HCT116 (cell line): ENCODE data around the gene MANSC4. TPM values are rescaled to one million over a fixed set of nuclear protein-coding genes. Genes with fewer than 3 reads are reported as not detected.

Source experiments
- ATAC-seq: fragments of 200-7000 bp; cut with Tn5 transposase; 2 replicates; pipeline ENCODE4 v1.9.1; 2020; ENCODE audit warnings: mild to moderate bottlenecking, moderate library complexity
- BruUV-seq: library from RNA; stranded (reverse); fragments of 400-500 nt; replicated peaks from 2 replicates; lab custom pipeline; 2021; lab: Mats Ljungman, UMichigan
- CTCF ChIA-PET: fragments of 300-600 bp; sonication (Branson Sonifier 250); formaldehyde crosslinking; loops from one replicate; lab custom pipeline; 2021; ENCODE audit warnings: antibody characterized with exemption; lab: Charles Lee
- POLR2A ChIA-PET: fragments of 300-600, 350-600 bp; sonication (Branson Sonifier 250); formaldehyde crosslinking; loops from one replicate; lab custom pipeline; 2021; ENCODE audit warnings: antibody characterized with exemption; lab: Charles Lee
- RAD21 ChIA-PET, 2 experiments: fragments of 300-600 bp; sonication (Branson Sonifier 250); formaldehyde crosslinking; loops; one replicate each; lab custom pipeline; 2023; ENCODE audit warnings: low total read pairs in 2 of 2; ENCODE audit not compliant: uncharacterized antibody in 2 of 2, unreplicated experiment in 2 of 2, low non-redundant PET in 1 of 2; lab: Charles Lee
- DNase-seq: peaks from one replicate; pipeline ENCODE4 v3.0.0-alpha.2; 2010; ENCODE audit warnings: low read depth, low spot score
- H2AFZ ChIP-seq: fragments of 200-600 bp; shearing (Covaris generic), sonication (generic); 2 replicates; pipeline ENCODE4 v1.6.1; 2017; ENCODE audit warnings: low read depth, mixed run types, mixed read lengths, antibody characterized with exemption, low read length; ENCODE audit not compliant: poor library complexity, severe bottlenecking
- H3K27ac ChIP-seq: 2 replicates; pipeline ENCODE4 v1.5.1; 2012; ENCODE audit warnings: low read depth, low read length
- H3K27me3 ChIP-seq: fragments of 200-600 bp; sonication (generic); 2 replicates; pipeline ENCODE4 v1.6.1; 2016; ENCODE audit warnings: mixed run types, low read length, mixed read lengths; ENCODE audit not compliant: insufficient read depth
- H3K36me3 ChIP-seq, 2 experiments: fragments of 200-500 bp in 1 of 2; fragments of 200-600 bp in 1 of 2; sonication (Bioruptor generic) in 1 of 2; sonication (generic) in 1 of 2; 2 replicates each; pipeline versions ENCODE4 v1.5.1 to v1.6.1; 2014 to 2016; ENCODE audit warnings: low read length in 2 of 2, inconsistent platforms in 1 of 2, mixed read lengths in 1 of 2, mixed run types in 1 of 2; ENCODE audit not compliant: insufficient read depth in 2 of 2, control insufficient read depth in 1 of 2
- H3K4me1 ChIP-seq, 2 experiments: fragments of 200-600 bp in 1 of 2; sonication (generic) in 1 of 2; 2 replicates each; pipeline versions ENCODE4 v1.5.1 to v1.6.1; 2012 to 2017; ENCODE audit warnings: low read length in 2 of 2, inconsistent platforms in 1 of 2, mild to moderate bottlenecking in 1 of 2, mixed read lengths in 1 of 2, mixed run types in 1 of 2, moderate library complexity in 1 of 2; ENCODE audit not compliant: insufficient read depth in 2 of 2, control insufficient read depth in 1 of 2
- H3K4me2 ChIP-seq: fragments of 200-600 bp; sonication (generic); 2 replicates; pipeline ENCODE4 v1.6.1; 2017; ENCODE audit warnings: mixed run types, low read length, mixed read lengths
- H3K4me3 ChIP-seq, 2 experiments: fragments of 200-600 bp in 1 of 2; sonication (generic) in 1 of 2; replicated peaks in 1 of 2; 2 replicates each; pipeline ENCODE4 v1.5.1; 2011 to 2016; ENCODE audit warnings: low read length in 2 of 2, control low read depth in 1 of 2, low read depth in 1 of 2, mild to moderate bottlenecking in 1 of 2, mixed read lengths in 1 of 2, mixed run types in 1 of 2
- H3K79me2 ChIP-seq: fragments of 200-600 bp; sonication (generic); 2 replicates; pipeline ENCODE4 v1.6.1; 2017; ENCODE audit warnings: mild to moderate bottlenecking, mixed run types, low read length, moderate library complexity, mixed read lengths; ENCODE audit not compliant: insufficient read depth
- H3K9ac ChIP-seq: fragments of 200-600 bp; sonication (generic); 2 replicates; pipeline ENCODE4 v1.6.1; 2016; ENCODE audit warnings: low read length, mixed read lengths
- H3K9me2 ChIP-seq: fragments of 200-600 bp; sonication (generic), shearing (Covaris generic); 2 replicates; pipeline ENCODE4 v1.6.1; 2017; ENCODE audit warnings: mixed run types, mild to moderate bottlenecking, moderate library complexity; ENCODE audit not compliant: insufficient read depth
- H3K9me3 ChIP-seq, 2 experiments: fragments of 200-500 bp in 1 of 2; fragments of 200-600 bp in 1 of 2; sonication (Bioruptor generic) in 1 of 2; sonication (generic) in 1 of 2; 2 replicates each; pipeline ENCODE4 v1.6.1; 2014 to 2017; ENCODE audit warnings: low read length in 2 of 2, mixed read lengths in 2 of 2, inconsistent platforms in 1 of 2, low read depth in 1 of 2, mild to moderate bottlenecking in 1 of 2, mixed run types in 1 of 2, moderate library complexity in 1 of 2; ENCODE audit not compliant: control insufficient read depth in 1 of 2, insufficient read depth in 1 of 2
- H4K20me1 ChIP-seq: fragments of 200-600 bp; sonication (generic), shearing (Covaris generic); 2 replicates; pipeline ENCODE4 v1.6.1; 2017; ENCODE audit warnings: mixed run types, mild to moderate bottlenecking, moderate library complexity; ENCODE audit not compliant: insufficient read depth
- EGR1 ChIP-seq: IDR thresholded peaks from 2 replicates; pipeline ENCODE4 v1.6.1; 2012; ENCODE audit warnings: low read depth
- EZH2 ChIP-seq: fragments of 200-600 bp; sonication (generic); IDR thresholded peaks from 2 replicates; pipeline ENCODE4 v1.6.1; 2017; ENCODE audit warnings: antibody characterized with exemption, mixed run types
- JUND ChIP-seq: IDR thresholded peaks from 2 replicates; pipeline ENCODE4 v1.6.1; 2012
- MAX ChIP-seq: IDR thresholded peaks from 2 replicates; pipeline ENCODE4 v1.6.1; 2012
- SIN3A ChIP-seq: IDR thresholded peaks from 2 replicates; pipeline ENCODE4 v1.6.1; 2012; ENCODE audit warnings: low read depth
- SP1 ChIP-seq: IDR thresholded peaks from 2 replicates; pipeline ENCODE4 v1.6.1; 2012; ENCODE audit warnings: low read depth
- intact Hi-C: fragments of 100-400 bp; cut with micrococcal nuclease; formaldehyde crosslinking; loops from 2 replicates; pipeline ENCODE4 v1.10.0; 2022
- total RNA-seq: library from RNA; stranded (reverse); gene quantifications from one replicate; pipeline ENCODE4 v1.2.1, GENCODE V29; 2021; ENCODE audit not compliant: unreplicated experiment

Gene MANSC4
- total RNA-seq, 1 experiment from 2014 or later, result not detected

GRCh38 chr12:27790179-27790578, 10.1 kb upstream of the MANSC4 start:
- Histone ChIP-seq H3K9me3 (no peaks in the 10 kb centered on the region), H3K4me1 (no peaks in the 10 kb centered on the region), H2AFZ (no peak overlapping the region), H3K79me2 (peaks cover 52% of the 10 kb centered on the region), H3K27me3 (no peaks in the 10 kb centered on the region), H3K4me3 (no peak overlapping the region), H3K9ac (no peak overlapping the region), H3K4me2 (no peak overlapping the region), H3K27ac (no peak overlapping the region), H4K20me1 (no peaks in the 10 kb centered on the region), H3K36me3 (peaks cover 8 to 18% of the 10 kb centered on the region in 2 experiments; a peak in 3 of 4 replicates), H3K9me2 (no peaks in the 10 kb centered on the region)
- POLR2A ChIA-PET, result no interaction called here
- no TSS peak for BruUV-seq
- ATAC-seq (no peak), DNase-seq (no peak)
- intact Hi-C loops, result no loop called here
- no peak for TF ChIP-seq SIN3A
- RAD21 ChIA-PET, result no interaction called here
- CTCF ChIA-PET, result no interaction called here

GRCh38 chr12:27787559-27787958, 7.5 kb upstream of the MANSC4 start:
- Histone ChIP-seq H3K9me3 (no peaks in the 10 kb centered on the region), H3K4me1 (no peaks in the 10 kb centered on the region), H4K20me1 (no peaks in the 10 kb centered on the region), H3K4me3 (no peak overlapping the region), H3K36me3 (peaks cover 5 to 6% of the 10 kb centered on the region in 2 experiments; a peak in 2 of 4 replicates), H3K27ac (no peak overlapping the region), H3K9ac (no peak overlapping the region), H3K79me2 (peaks cover 73% of the 10 kb centered on the region), H3K27me3 (no peaks in the 10 kb centered on the region), H3K9me2 (no peaks in the 10 kb centered on the region), H2AFZ (no peak overlapping the region), H3K4me2 (no peak overlapping the region)
- no peak for DNase-seq
- no peak for ATAC-seq
- ChIA-PET RAD21 (no interaction called here), CTCF (no interaction called here), POLR2A (no interaction called here)
- BruUV-seq, result no TSS peak
- no peak for TF ChIP-seq EZH2
- no peak for TF ChIP-seq JUND
- no peak for TF ChIP-seq SP1
- no peak for TF ChIP-seq EGR1
- TF ChIP-seq MAX, result no peak
- intact Hi-C loops, result no loop called here
